ENCODE data around the gene LRRC32.
A peak's percentile ranks its signal among the peaks of the same experiment; 100 is the strongest.

LRRC32 gene

DNA sequence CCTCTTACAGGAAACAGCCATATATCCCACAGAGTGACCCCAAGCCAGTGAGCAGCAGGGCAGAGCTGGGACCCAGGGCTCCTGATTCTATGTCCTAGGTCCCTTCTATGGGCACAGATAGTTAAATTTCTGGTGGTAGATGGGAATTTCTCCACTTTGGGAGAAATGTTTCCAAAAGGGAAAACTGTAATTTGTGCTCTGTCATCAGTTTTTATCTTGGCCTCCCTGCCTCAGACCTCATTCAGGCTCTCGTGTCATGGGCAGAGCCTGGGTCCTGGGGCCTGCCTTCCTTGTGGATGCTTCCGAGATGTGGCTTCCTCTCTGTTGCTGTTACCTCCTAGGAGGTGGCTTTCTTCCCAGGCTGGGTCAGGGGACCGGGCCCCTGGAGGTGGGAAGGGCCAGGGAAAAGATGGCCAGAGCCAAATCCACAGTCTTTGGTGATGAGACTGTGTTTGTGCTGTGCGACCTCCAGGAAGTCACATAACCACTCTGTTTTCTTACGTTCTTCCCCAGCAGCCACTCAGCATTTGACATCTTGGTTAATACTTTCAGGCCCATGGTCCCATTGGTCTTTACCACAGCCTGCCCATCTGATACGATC lies 8.6 kb downstream of the LRRC32 start:
- DNase-seq = no peak

- DNase-seq = no peak
Measured at GRCh38 chr11:76661306-76661751, 9.2 kb downstream of the LRRC32 start.

DNA sequence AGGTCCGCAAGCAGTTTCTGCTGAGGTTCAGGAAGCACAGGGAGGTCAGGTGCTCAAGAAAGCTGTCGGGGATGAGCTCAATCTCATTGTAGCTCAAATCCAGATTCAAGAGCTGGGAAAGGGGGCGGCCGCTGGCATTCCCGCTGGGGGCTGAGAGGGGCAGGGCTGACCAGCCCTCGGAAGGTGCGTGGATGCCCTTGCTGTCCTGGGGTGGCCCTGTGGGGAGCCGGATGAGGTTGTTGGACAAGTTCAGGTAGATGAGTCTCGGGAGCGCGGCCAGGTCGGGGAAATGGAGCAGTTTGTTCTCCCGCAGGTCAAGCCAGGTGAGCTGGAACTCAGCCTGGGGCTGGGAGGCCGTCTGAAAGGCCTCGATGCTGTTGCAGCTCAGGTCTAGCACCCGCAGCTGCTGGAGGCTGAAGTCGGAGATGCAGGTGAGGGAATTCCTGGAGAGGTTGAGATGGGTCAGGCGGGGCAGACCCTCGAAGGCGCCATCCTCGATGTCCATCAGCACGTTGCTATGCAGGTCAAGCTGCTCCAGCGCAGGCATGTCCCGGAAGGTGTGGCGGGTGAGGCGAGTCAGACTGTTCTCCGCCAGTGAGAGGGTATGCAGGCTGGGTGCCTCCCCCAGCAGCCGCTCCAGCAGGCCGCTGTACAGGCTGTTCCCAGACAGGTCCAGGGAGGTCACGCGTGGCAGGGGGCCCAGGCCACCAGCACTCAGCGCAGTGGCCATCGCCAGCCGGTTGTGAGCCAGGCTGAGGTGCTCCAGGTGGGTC lies 9.8 kb downstream of the LRRC32 start:
- DNase-seq = no peak

DNA sequence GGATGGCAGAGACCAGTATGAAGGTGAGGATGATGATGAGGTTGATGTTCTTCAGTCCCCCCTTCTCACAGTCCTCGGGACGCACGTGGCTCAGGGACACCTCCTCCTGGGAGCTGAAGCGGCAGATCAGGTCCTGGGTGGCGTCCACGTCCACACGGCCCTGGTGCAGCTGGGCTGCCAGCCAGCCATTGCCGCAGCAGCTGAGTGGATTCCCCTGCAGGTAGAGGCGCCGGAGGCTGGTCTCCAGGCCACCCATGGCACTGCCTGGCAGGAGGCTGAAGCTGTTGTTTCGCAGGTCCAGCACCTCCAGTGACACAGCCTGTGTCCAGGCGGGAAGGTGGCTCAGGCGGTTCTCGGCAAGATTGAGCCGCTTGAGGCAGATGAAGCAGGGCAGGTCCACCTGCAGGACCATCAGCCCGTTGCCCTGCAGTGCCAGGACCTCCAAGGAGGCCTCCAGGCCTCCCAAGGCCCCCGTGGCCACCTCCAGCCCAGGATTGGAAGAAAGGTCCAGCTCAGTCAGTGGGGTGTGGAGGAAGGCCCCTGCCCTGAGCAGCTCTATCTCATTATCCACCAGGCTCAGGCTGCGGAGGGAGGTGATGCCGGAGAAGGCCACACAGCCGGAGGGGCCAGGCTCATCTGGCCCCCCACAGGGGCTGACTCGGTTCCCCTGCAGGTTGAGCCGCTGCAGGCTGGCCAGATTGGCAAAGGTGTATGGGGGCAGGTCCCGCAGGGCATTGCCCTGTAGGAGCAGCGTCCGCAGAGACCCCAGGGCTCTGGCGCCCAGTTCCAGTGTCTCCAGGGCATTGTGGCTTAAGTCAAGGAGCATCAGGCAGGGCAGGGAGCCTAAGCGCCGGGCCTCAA lies 10.6 kb downstream of the LRRC32 start:
- DNase-seq = no peak

DNA sequence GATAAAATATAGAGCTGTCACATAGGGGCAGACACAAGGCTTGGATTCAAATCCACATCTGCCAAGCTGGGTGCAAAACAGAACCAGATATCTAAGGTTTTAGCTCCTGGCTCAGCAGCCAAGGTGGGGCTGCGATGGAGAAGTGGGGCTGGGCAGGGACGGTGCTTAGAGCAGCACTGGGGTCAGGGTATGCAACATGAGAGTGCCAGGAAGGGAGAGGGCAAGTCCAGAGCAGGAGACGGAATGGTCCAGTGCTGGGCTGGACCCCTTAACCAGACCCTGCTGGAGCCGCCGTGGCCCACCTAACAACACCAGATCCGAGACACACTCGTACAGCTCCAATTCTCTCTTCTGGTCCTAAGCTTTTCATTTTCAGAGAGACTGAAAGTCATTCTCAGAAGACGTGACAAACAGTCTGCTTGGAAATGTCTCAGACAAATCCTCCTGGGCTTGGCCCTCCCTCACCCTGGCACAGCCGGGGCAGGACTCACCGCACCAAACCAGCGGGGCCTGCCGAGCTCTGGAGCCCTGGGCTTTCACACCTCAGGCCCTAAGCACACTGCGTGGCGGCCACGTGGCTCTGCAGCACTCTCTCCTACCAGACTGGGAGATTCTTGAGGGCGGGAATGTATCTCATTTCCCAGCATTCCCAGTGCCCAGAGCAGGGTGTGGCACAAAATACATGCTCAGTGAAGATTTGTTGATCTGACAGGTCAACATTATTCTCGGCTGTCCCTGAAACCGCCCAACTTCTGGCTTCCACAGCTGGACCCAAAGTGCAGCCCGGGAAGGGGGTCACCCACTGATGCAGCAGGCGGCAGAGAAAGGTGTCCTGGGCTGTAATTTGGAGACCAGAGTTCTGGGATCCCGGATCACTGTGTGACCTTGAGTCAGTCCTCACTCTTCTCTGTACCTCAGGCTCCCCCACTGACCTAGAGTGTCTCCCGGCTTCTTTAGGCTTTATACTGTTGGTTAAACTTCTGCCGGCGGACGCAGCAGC lies 11.6 kb downstream of the LRRC32 start:
- no peak for DNase-seq

- DNase-seq = no peak
Measured at GRCh38 chr11:76658231-76658630, 12.3 kb downstream of the LRRC32 start.

DNA sequence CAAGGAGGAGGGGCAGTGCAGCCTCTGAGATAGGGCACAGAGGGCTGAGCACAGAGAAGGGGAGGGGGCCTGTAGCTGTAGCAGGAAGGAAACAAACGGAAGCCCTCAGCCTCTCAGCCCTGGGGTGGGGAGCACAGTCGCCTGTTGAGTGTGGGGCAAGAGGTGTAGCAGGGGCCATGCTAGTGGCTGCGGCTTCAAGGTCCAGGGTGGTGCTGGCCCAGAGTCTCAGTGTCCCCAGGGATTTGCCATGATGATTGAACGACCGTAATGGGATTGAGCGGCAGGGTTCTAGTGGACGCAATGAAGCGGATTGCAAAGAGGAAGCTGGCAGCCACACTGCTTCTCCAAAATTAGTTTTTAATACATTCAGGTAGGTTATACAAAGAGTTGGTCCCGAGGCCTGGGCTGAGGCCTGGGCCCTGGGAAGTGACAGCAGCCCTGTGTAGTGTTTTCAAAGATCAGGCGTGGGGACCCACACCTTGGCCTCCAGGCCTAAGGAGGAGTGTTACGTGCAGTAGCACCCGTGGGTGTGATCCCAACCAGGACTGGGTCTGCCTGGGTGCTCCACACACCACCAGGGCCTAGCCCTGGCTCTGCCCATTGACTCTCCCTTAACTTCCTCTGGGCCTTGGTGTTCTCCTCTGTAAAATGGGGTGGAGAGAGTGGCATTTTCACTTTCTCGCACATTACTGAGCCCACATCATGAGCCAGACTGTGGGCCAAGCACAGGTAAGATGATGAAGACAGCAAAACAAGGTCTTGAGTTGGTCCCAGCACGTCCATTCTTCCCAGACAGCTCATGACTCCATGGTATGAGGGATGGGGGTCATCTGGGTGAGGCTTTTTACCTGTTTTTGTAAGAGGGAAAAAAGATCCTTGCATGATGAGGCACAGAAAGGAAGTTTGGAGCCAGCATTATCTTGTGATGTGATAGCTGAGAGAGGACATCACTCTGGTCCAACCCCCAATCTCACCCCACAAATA lies 13.1 kb downstream of the LRRC32 start:
- DNase-seq = no peak

- peak; percentile 37 for DNase-seq
Measured at GRCh38 chr11:76656571-76657081, 13.9 kb downstream of the LRRC32 start.

- no peak for DNase-seq
Measured at GRCh38 chr11:76656050-76656531, 14.5 kb downstream of the LRRC32 start.

DNA sequence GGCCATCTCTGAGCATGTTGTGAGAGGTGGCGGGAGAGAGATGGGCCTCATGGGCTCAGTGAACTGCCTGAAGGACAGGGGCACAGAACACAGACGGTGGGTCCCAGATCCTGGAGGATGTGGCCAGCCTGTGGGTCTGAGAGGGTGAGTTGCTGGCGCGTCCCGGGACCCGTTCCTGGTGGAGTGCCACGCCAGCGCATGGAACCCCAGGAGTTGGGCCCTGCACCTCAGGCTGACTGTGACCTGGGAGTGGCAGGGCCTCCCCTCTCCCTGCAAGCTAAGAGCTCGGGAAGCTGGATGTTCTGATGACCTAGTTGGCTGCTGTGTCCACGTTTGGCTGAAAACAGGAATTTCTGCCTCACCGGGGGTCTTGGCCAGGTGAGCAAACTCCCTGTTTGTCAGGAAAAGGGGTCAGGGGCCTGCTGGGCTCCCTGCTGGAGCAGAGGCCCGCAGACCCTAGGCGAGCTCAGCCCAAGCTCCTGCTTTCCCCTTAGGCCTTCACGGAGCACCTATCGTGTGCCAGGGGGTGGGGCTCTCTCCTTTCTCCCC lies 15.0 kb downstream of the LRRC32 start:
- no peak for DNase-seq

DNA sequence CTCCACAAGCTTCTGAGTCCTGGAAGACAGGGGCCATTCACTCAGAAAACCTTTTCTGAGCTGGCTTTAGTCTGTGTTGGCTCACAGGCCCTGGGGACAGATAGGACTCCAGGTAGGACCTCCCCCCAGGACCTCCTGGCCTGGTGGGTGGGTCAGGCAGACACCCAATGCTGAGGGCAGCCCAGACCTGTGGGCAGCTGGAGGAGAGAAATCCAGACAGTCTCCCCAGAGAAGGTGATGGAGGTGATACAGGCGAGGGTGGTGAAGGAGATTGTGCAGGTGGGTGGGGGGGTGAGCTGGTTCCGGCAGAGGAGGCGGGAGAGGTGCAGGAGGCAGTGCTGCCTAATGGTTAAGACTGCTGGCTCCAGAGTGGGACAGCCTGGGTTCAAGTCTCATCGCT lies 15.6 kb downstream of the LRRC32 start:
- no peak for DNase-seq

GRCh38 chr11:76654298-76654851 lies 16.2 kb downstream of the LRRC32 start:
- peak; percentile 24 for DNase-seq

GRCh38 chr11:76653674-76654284 lies 16.8 kb downstream of the LRRC32 start:
- peak; percentile 15 for DNase-seq

GRCh38 chr11:76653012-76653673 lies 17.4 kb downstream of the LRRC32 start:
- DNase-seq = no peak

- DNase-seq = peak; percentile 21
Measured at GRCh38 chr11:76649851-76650372, 20.6 kb downstream of the LRRC32 start.

GRCh38 chr11:76649011-76649410 lies 21.5 kb downstream of the LRRC32 start:
- no peak for DNase-seq

- peak; percentile 21 for DNase-seq
Measured at GRCh38 chr11:76648061-76648460, 22.5 kb downstream of the LRRC32 start.

GRCh38 chr11:76646882-76647534 lies 23.5 kb downstream of the LRRC32 start:
- DNase-seq = no peak
